K562 (cell line): ENCODE measurements around the gene B3GLCT. TPM values are rescaled to one million over a fixed set of nuclear protein-coding genes. Genes with fewer than 3 reads are reported as not detected.

Source experiments
- ATAC-seq: fragments of 200-7000 bp; cut with Tn5 transposase; 3 replicates; pipeline ENCODE4 v1.9.1; 2020; ENCODE audit warnings: moderate library complexity
- BruUV-seq: library from RNA; stranded (reverse); fragments of 400-500 nt; replicated peaks from 2 replicates; lab custom pipeline; 2021; lab: Mats Ljungman, UMichigan
- CTCF ChIA-PET: fragments of 300-600 bp; formaldehyde crosslinking; extraction: SDS; loops from one replicate; lab custom pipeline; 2021; ENCODE audit warnings: low intra/inter-chr PET ratio; lab: Yijun Ruan, JAX
- POLR2A ChIA-PET: fragments of 300-600, 350-650 bp; sonication (Branson Sonifier 250); formaldehyde crosslinking; extraction: SDS; loops from one replicate; lab custom pipeline; 2021; ENCODE audit warnings: antibody characterized with exemption, inconsistent platforms; lab: Yijun Ruan, JAX
- DNase-seq, 4 experiments: peaks; one replicate each; pipeline versions ENCODE4 v3.0.0 to v3.0.0-alpha.2; 2011 to 2018; ENCODE audit warnings: low spot score in 3 of 4, mixed read lengths in 3 of 4; ENCODE audit errors: extremely low read depth in 1 of 4
- FAIRE-seq: peaks from 2 replicates; lab custom pipeline; 2011; peaks lifted over from hg19 to GRCh38; lab: Jason Lieb, UNC
- H2AFZ ChIP-seq: 2 replicates; pipeline ENCODE4 v1.6.0; 2011; ENCODE audit warnings: low read depth, low read length, control low read depth, inconsistent platforms
- H3K27ac ChIP-seq: fragments of 200-600 bp; 3 replicates; pipeline ENCODE4 v1.8.0; 2011; ENCODE audit warnings: low read depth, mild to moderate bottlenecking, control low read depth, inconsistent platforms, low read length, moderate library complexity, mixed read lengths; ENCODE audit errors: extremely low read depth
- H3K27me3 ChIP-seq, 2 experiments: fragments of 300-600 bp in 1 of 2; 2 replicates in 1 of 2; 3 replicates in 1 of 2; pipeline versions ENCODE4 v1.6.0 to v1.8.0; 2011; ENCODE audit warnings: inconsistent platforms in 2 of 2, low read length in 2 of 2, mild to moderate bottlenecking in 1 of 2, mixed read lengths in 1 of 2, moderate library complexity in 1 of 2; ENCODE audit not compliant: control insufficient read depth in 2 of 2, insufficient read depth in 2 of 2
- H3K36me3 ChIP-seq: fragments of 300-600 bp; 3 replicates; pipeline ENCODE4 v1.8.0; 2011; ENCODE audit warnings: mild to moderate bottlenecking, low read length, inconsistent platforms; ENCODE audit not compliant: control insufficient read depth, insufficient read depth
- H3K4me1 ChIP-seq, 2 experiments: fragments of 200-600 bp in 1 of 2; replicated peaks in 1 of 2; 2 replicates in 1 of 2; 3 replicates in 1 of 2; pipeline versions ENCODE4 v1.5.1 to v1.8.0; 2011; ENCODE audit warnings: inconsistent platforms in 2 of 2, low read length in 2 of 2, mild to moderate bottlenecking in 1 of 2, mixed read lengths in 1 of 2, moderate library complexity in 1 of 2; ENCODE audit not compliant: control insufficient read depth in 2 of 2, insufficient read depth in 2 of 2
- H3K4me2 ChIP-seq: 2 replicates; pipeline ENCODE4 v1.6.1; 2011; ENCODE audit warnings: low read length, control low read depth, inconsistent platforms, mixed read lengths; ENCODE audit not compliant: insufficient read depth
- H3K4me3 ChIP-seq: fragments of 200-600 bp; sonication (generic), shearing (Covaris generic); 2 replicates; pipeline ENCODE4 v1.5.1; 2016; ENCODE audit warnings: control low read depth, inconsistent platforms
- H3K79me2 ChIP-seq: fragments of 200-600 bp; 3 replicates; pipeline ENCODE4 v1.8.0; 2011; ENCODE audit warnings: low read length, inconsistent platforms; ENCODE audit not compliant: control insufficient read depth, insufficient read depth
- H3K9ac ChIP-seq, 2 experiments: 2 replicates each; pipeline versions ENCODE4 v1.6.0 to v1.6.1; 2011; ENCODE audit warnings: low read depth in 2 of 2, low read length in 2 of 2, control low read depth in 1 of 2, inconsistent platforms in 1 of 2, mild to moderate bottlenecking in 1 of 2, mixed read lengths in 1 of 2; ENCODE audit not compliant: insufficient read depth in 1 of 2
- H3K9me1 ChIP-seq: one replicate; pipeline ENCODE4 v1.6.0; 2011; ENCODE audit warnings: inconsistent platforms, mild to moderate bottlenecking, low read length, moderate library complexity; ENCODE audit not compliant: control insufficient read depth, insufficient read depth
- H3K9me3 ChIP-seq: replicated peaks from 2 replicates; pipeline ENCODE4 v1.5.1; 2011; ENCODE audit warnings: low read depth, low read length, inconsistent platforms; ENCODE audit not compliant: control insufficient read depth, insufficient read depth
- H4K20me1 ChIP-seq: replicated peaks from 2 replicates; pipeline ENCODE4 v1.6.1; 2011; ENCODE audit warnings: low read length, inconsistent platforms, mixed read lengths; ENCODE audit not compliant: control insufficient read depth, insufficient read depth
- CAMTA2 ChIP-seq: fragments of 250-450 bp; sonication (Bioruptor Pico); conservative IDR thresholded peaks from 2 replicates; pipeline ENCODE4 v1.5.1; 2022
- CHD4 ChIP-seq: fragments of 200-600 bp; sonication (generic); IDR thresholded peaks from 3 replicates; pipeline ENCODE4 v1.6.1; 2012; ENCODE audit warnings: low read depth, mild to moderate bottlenecking, mixed read lengths, low read length, inconsistent platforms; ENCODE audit not compliant: insufficient read depth, insufficient replicate concordance, poor library complexity, severe bottlenecking
- GATAD2A ChIP-seq: fragments of 450-650 bp; IDR thresholded peaks from 2 replicates; pipeline ENCODE4 v1.6.1; 2017
- HOMEZ ChIP-seq: fragments of 250-450 bp; sonication (Bioruptor Pico); IDR thresholded peaks from 2 replicates; pipeline ENCODE4 v1.4.0; 2020; ENCODE audit warnings: mild to moderate bottlenecking, moderate library complexity
- KAT8 ChIP-seq: fragments of 450-650 bp; IDR thresholded peaks from 2 replicates; pipeline ENCODE4 v1.6.1; 2016; ENCODE audit warnings: low read depth, mild to moderate bottlenecking
- KLF13 ChIP-seq: fragments of 450-650 bp; IDR thresholded peaks from 2 replicates; pipeline ENCODE4 v1.6.1; 2016; ENCODE audit warnings: missing genetic modification characterization, low read depth, mild to moderate bottlenecking, missing compliant biosample characterization, moderate library complexity, borderline replicate concordance
- MCM5 ChIP-seq: fragments of 450-650 bp; IDR thresholded peaks from 2 replicates; pipeline ENCODE4 v1.6.1; 2016; ENCODE audit warnings: low read depth
- PCBP1 ChIP-seq: fragments of 200-400 bp; formaldehyde crosslinking; IDR thresholded peaks from 2 replicates; pipeline ENCODE4 v1.6.1; 2018; ENCODE audit warnings: mild to moderate bottlenecking, low read depth, low read length; ENCODE audit not compliant: poor library complexity, severe bottlenecking
- RB1 ChIP-seq: fragments of 450-650 bp; IDR thresholded peaks from 2 replicates; pipeline ENCODE4 v1.6.1; 2017; ENCODE audit warnings: low read depth, mild to moderate bottlenecking
- SAP30 ChIP-seq: fragments of 200-600 bp; sonication (generic); IDR thresholded peaks from 2 replicates; pipeline ENCODE4 v1.6.1; 2012; ENCODE audit warnings: borderline replicate concordance, low read depth, mild to moderate bottlenecking, moderate library complexity, low read length, control low read depth, inconsistent platforms; ENCODE audit not compliant: insufficient read depth, poor library complexity, severe bottlenecking
- ZBED1 ChIP-seq: IDR thresholded peaks from 2 replicates; pipeline ENCODE4 v1.6.1; 2014
- ZFP30 ChIP-seq: fragments of 250-450 bp; sonication (Bioruptor Pico); IDR thresholded peaks from 2 replicates; pipeline ENCODE4 v1.8.0; 2022; ENCODE audit warnings: moderate library complexity, mild to moderate bottlenecking, inconsistent platforms, borderline replicate concordance
- ZFP36 ChIP-seq: fragments of 150-350 bp; IDR thresholded peaks from 2 replicates; pipeline ENCODE4 v1.6.1; 2018; ENCODE audit warnings: low read length, low read depth; ENCODE audit not compliant: partially characterized antibody
- ZFP91 ChIP-seq: sonication (generic); formaldehyde crosslinking; IDR thresholded peaks from 2 replicates; pipeline ENCODE4 v1.8.0; 2022; ENCODE audit warnings: mild to moderate bottlenecking, missing genetic modification reagents
- ZNF274 ChIP-seq: IDR thresholded peaks from 2 replicates; pipeline ENCODE4 v1.6.1; 2011; ENCODE audit warnings: low read depth, mild to moderate bottlenecking, low read length, moderate library complexity, borderline replicate concordance
- ZNF316 ChIP-seq: fragments of 450-650 bp; IDR thresholded peaks from 2 replicates; pipeline ENCODE4 v1.6.1; 2016
- ZNF512 ChIP-seq: IDR thresholded peaks from 2 replicates; pipeline ENCODE4 v1.6.1; 2016; ENCODE audit warnings: missing genetic modification characterization, missing compliant biosample characterization
- ZNF551 ChIP-seq: fragments of 250-450 bp; sonication (Bioruptor Pico); IDR thresholded peaks from 2 replicates; pipeline ENCODE4 v1.5.0; 2021; ENCODE audit warnings: mild to moderate bottlenecking, moderate library complexity
- ZNF696 ChIP-seq: fragments of 250-450 bp; sonication (Bioruptor Pico); conservative IDR thresholded peaks from 2 replicates; pipeline ENCODE4 v1.4.0; 2020; ENCODE audit warnings: mild to moderate bottlenecking, moderate library complexity
- in situ Hi-C: fragments of 300-500 bp; cut with MboI; formaldehyde crosslinking; loops from 4 replicates; pipeline ENCODE4 v1.15.0; 2018; ENCODE audit warnings: inconsistent platforms, mixed read lengths
- intact Hi-C: fragments of 100-400 bp; cut with micrococcal nuclease; formaldehyde crosslinking; loops from 2 replicates; pipeline ENCODE4 v1.14.2; 2022
- polyA plus RNA-seq, 8 experiments: library from polyadenylated mRNA; depleted of rRNA in 4 of 8; stranded (reverse) in 5 of 8; unstranded in 3 of 8; fragments of >200 nt; fragmentation: Nextera tagmentation in 2 of 8; fragmentation: Illumina TruSeq in 1 of 8; extraction: Ambion mirVana in 2 of 8; extraction: Trizol in 1 of 8; gene quantifications; 2 replicates each; pipeline versions ENCODE4 v1.2.1 to v1.2.3, GENCODE V29; 2011 to 2014; ENCODE audit warnings: inconsistent platforms in 1 of 8, missing spikeins in 1 of 8
- total RNA-seq, 7 experiments: library from RNA; depleted of rRNA in 6 of 7; stranded (reverse); fragments of >200 nt in 6 of 7; fragmentation: Illumina TruSeq in 2 of 7; extraction: Trizol in 2 of 7; gene quantifications; 2 replicates each; pipeline versions ENCODE4 v1.2.1 to v1.2.3, GENCODE V29; 2011 to 2021; ENCODE audit warnings: low replicate concordance in 1 of 7

B3GLCT gene
- total and polyA plus RNA-seq, 9 of the 15 experiments (the other 6 are each of a cell fraction or from before 2014, with no cell fraction given) = 1.1 to 5.1 (median 2.9) TPM

GRCh38 chr13:31166591-31166990, 33.2 kb upstream of the B3GLCT start (continued):
- TF ChIP-seq HOMEZ (CRISPR knock-in tag) = no peak
- TF ChIP-seq KAT8 = no peak
- TF ChIP-seq ZFP36 = no peak
- TF ChIP-seq ZNF551 (CRISPR knock-in tag) = no peak
- no peak for TF ChIP-seq MCM5
- no peak for TF ChIP-seq RB1

GRCh38 chr13:31167490-31167889, 32.3 kb upstream of the B3GLCT start:
- no TSS peak for BruUV-seq
- Histone ChIP-seq H3K4me3 (no peak overlapping the region), H4K20me1 (no peaks in the 10 kb centered on the region), H3K9ac (no peak overlapping the region), H2AFZ (no peak overlapping the region), H3K9me3 (no peaks in the 10 kb centered on the region), H3K79me2 (peaks cover 9% of the 10 kb centered on the region; the same call in 1 of the 3 replicates), H3K4me2 (no peak overlapping the region), H3K27ac (no peak overlapping the region), H3K27me3 (no peaks in the 10 kb centered on the region), H3K36me3 (no peaks in the 10 kb centered on the region), H3K9me1 (no peaks in the 10 kb centered on the region), H3K4me1 (no peaks in the 10 kb centered on the region)
- ChIA-PET CTCF (no interaction called here), POLR2A (interaction anchor here (0.5 kb wide), 1 partner anchor 297 kb away, joined by 3 read pairs; no protein-coding TSS in a partner anchor)
- DNase-seq (no peak), FAIRE-seq (no peak), ATAC-seq (no peak)
- intact Hi-C loops (no loop called here), in situ Hi-C loops (no loop called here)
- TF ChIP-seq ZNF316 (no peak), CAMTA2 (CRISPR knock-in tag) (no peak), CHD4 (no peak), ZBED1 (no peak), ZNF512 (tag) (no peak), ZNF274 (no peak), ZFP30 (CRISPR knock-in tag) (no peak), SAP30 (no peak), ZNF696 (CRISPR knock-in tag) (no peak), KLF13 (tag) (no peak), ZFP91 (CRISPR knock-in tag) (no peak), GATAD2A (no peak), PCBP1 (no peak)
